ENCODE data around the gene DUSP28. TPM values are rescaled to one million over a fixed set of nuclear protein-coding genes. Genes with fewer than 3 reads are reported as not detected.

DUSP28 gene
- total and polyA plus RNA-seq, 2 donors (not counting 1 experiment from before 2014, with no cell fraction given) = 19.0 to 19.1 TPM

GRCh38 chr2:240585681-240586197 lies 25.6 kb downstream of the DUSP28 start:
- H3K4me1 Mint-ChIP-seq = peaks cover 54% of the 10 kb centered on the region
- CTCF ChIA-PET = interaction anchor here (1.3 to 7.2 kb wide), 7 partner anchors 9 to 73 kb away, joined by 3 to 126 read pairs (median 12); partner anchors contain the start of genes ANKMY1, DUSP28 and RNPEPL1

More at GRCh38 chr2:240585681-240586197, 25.6 kb downstream of the DUSP28 start:
- WGBS (ENCODE audit: insufficient coverage) = 5% methylated on average over 20 of the region's 20 CpGs
- DNase-seq (no peak), ATAC-seq (ENCODE audit: low read depth) (no peak)
- peaks cover 0 to 7% of the 10 kb centered on the region in 2 experiments for H3K36me3 ChIP-seq (replicated peaks in 1 of 2; ENCODE audit: control extremely low read depth in 1 of 2, control insufficient read depth in 1 of 2, extremely low read depth in 1 of 2, insufficient read depth in 2 of 2, low read length in 1 of 2)
- peak overlapping the region; percentile 94 for H3K4me2 ChIP-seq (replicated peaks; ENCODE audit: low read depth, low read length, poor library complexity, severe bottlenecking)
- H3K79me2 ChIP-seq (ENCODE audit: control insufficient read depth, insufficient read depth, low read length) = peaks cover 94% of the 10 kb centered on the region
- Mint-ChIP-seq H3K27me3 (no peaks in the 10 kb centered on the region), H3K27ac (peak overlapping the region; percentile 94), H3K4me3 (peak overlapping the region; percentile 91), H3K9me3 (ENCODE audit: insufficient read depth) (no peaks in the 10 kb centered on the region)
- peak overlapping the region; percentile 91 for H3K9ac ChIP-seq (ENCODE audit: low read length)
- H3K27me3 ChIP-seq (replicated peaks in 1 of 4; ENCODE audit: control extremely low read depth in 1 of 4, control insufficient read depth in 3 of 4, insufficient read depth in 4 of 4, low read length in 3 of 4) = no peaks in the 10 kb centered on the region
- H3K4me3 ChIP-seq (ENCODE audit: control extremely low read depth in 1 of 5, extremely low read depth in 1 of 5, insufficient read depth in 1 of 5, low read depth in 2 of 5, low read length in 4 of 5) = peak overlapping the region; percentile 62 to 93 (median 89)
- peak overlapping the region; percentile 98 for H2AFZ ChIP-seq (ENCODE audit: insufficient read depth, low read depth, low read length, poor library complexity, severe bottlenecking)
- intact Hi-C loops (cut with micrococcal nuclease) = loop anchor here (1.0 to 2.0 kb wide), 5 partner anchors 19 to 923 kb away; partner anchors contain the start of genes COPS9 and STK25
- H3K4me1 ChIP-seq (ENCODE audit: control insufficient read depth in 2 of 2, insufficient read depth in 2 of 2, low read length in 2 of 2) = peaks cover 32 to 40% of the 10 kb centered on the region in 2 donors
- POLR2A ChIA-PET = interaction anchor here (0.8 to 3.7 kb wide), 8 partner anchors 17 to 730 kb away, joined by 3 to 97 read pairs (median 8); partner anchors contain the start of genes DUSP28, HDLBP, NDUFA10 and RNPEPL1
- peak overlapping the region; percentile 95 to 97 for H3K27ac ChIP-seq (ENCODE audit: low read length in 2 of 2)
- TF ChIP-seq CTCF (IDR thresholded peaks at IDR 0.05) = no peak
- TF ChIP-seq EZH2 (IDR thresholded peaks at IDR 0.05; ENCODE audit: borderline replicate concordance, insufficient read depth, low read depth, low read length, poor library complexity, severe bottlenecking) = no peak
- H4K20me1 ChIP-seq (ENCODE audit: control insufficient read depth, insufficient read depth, low read length, poor library complexity, severe bottlenecking) = peaks cover 78% of the 10 kb centered on the region
- H3K9me3 ChIP-seq (ENCODE audit: control extremely low read depth in 1 of 3, control insufficient read depth in 2 of 3, insufficient read depth in 1 of 3, low read length in 2 of 3) = peaks cover 0 to 5% (median 0%) of the 10 kb centered on the region in 3 donors

Measured in B cell (primary cell).